MM.1S (cell line): ENCODE results near the gene BCAS3.

Experiments
- EZH2 ChIP-seq: fragments of 300-600 bp; sonication (generic); optimal IDR thresholded peaks from 2 replicates; pipeline ENCODE3; 2017; ENCODE audit warnings: low read depth, mild to moderate bottlenecking, antibody characterized with exemption, low read length, mixed read lengths
- TF ChIP-seq, protein P1 (sequence below): fragments of 300-600 bp; sonication (generic); IDR thresholded peaks from 2 replicates; pipeline ENCODE4 v1.5.1; 2016; ENCODE audit warnings: antibody characterized with exemption, low read length, mixed read lengths

DNA sequence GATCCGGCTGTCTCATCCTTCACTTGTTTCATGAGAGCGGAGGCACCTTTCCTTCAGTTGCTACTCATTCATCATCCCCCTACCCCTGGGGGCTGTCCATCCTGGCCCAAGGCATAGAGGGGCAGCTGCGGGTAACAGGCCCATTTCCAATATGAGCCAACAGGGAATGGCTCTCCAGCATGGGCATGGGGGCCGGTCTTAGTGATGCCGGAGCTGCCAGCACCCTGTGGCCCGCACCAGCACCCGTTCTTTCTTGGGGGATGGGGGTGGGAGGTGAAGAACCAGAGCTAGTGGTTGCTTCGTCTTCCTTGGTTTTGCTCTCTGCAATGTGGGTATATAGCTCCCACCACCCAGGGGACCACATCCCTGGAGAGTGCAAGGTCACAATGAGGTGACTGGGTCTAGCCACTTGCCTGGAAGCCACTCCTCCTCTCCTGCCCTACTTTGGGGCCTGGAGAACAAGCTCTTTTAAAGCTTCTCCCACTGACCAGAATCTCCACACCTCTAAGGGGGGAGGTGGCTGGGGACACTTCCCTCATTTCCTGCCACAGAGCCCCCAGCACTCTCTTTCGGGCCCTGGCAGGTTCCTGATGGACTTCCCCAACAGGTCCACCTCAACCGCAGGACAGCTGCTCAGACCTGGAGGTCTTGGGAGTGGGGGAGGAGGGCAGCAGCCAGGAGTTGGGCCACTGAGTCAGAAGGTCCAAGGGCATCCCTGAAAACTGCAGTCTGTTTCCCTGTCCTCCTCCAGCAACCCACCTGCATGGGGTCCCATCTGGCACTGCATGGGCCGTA lies 710.1 kb downstream of the BCAS3 start:
- TF ChIP-seq, protein P1, sequence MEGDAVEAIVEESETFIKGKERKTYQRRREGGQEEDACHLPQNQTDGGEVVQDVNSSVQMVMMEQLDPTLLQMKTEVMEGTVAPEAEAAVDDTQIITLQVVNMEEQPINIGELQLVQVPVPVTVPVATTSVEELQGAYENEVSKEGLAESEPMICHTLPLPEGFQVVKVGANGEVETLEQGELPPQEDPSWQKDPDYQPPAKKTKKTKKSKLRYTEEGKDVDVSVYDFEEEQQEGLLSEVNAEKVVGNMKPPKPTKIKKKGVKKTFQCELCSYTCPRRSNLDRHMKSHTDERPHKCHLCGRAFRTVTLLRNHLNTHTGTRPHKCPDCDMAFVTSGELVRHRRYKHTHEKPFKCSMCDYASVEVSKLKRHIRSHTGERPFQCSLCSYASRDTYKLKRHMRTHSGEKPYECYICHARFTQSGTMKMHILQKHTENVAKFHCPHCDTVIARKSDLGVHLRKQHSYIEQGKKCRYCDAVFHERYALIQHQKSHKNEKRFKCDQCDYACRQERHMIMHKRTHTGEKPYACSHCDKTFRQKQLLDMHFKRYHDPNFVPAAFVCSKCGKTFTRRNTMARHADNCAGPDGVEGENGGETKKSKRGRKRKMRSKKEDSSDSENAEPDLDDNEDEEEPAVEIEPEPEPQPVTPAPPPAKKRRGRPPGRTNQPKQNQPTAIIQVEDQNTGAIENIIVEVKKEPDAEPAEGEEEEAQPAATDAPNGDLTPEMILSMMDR = no peak
- no peak for TF ChIP-seq EZH2
